Colonic mucosa (tissue), 4 donors: ENCODE results near the gene TCL1A. TPM values are rescaled to one million over a fixed set of nuclear protein-coding genes. Genes with fewer than 3 reads are reported as not detected.

Experiments used
- DNase-seq: peaks from one replicate; pipeline ENCODE4 v3.0.0-alpha.2; 2020
- H3K27ac ChIP-seq: fragments of 200-600 bp; one replicate; pipeline ENCODE4 v1.8.0; 2021
- H3K27me3 ChIP-seq: fragments of 200-600 bp; one replicate; pipeline ENCODE4 v1.8.0; 2021
- H3K36me3 ChIP-seq: fragments of 200-600 bp; one replicate; pipeline ENCODE4 v1.8.0; 2021
- H3K4me1 ChIP-seq: fragments of 200-600 bp; one replicate; pipeline ENCODE4 v1.8.0; 2021; ENCODE audit warnings: mild to moderate bottlenecking
- H3K4me3 ChIP-seq: fragments of 200-600 bp; one replicate; pipeline ENCODE4 v1.8.0; 2021
- H3K9ac ChIP-seq, 2 donors: one replicate each; pipeline ENCODE4 v1.7.0; 2013; ENCODE audit warnings: control low read depth in 2 of 2, low read depth in 2 of 2, low read length in 2 of 2
- H3K9me3 ChIP-seq: fragments of 200-600 bp; one replicate; pipeline ENCODE4 v1.8.0; 2021
- intact Hi-C: fragments of 100-400 bp; cut with DNase I; formaldehyde crosslinking; loops from one replicate; pipeline ENCODE4 v1.14.1; 2022
- total RNA-seq, 2 donors: library from RNA; stranded (reverse); fragmentation: NEBNext Ultra II Directional in 1 of 2; extraction: Animal tissue kit (Norgen Biotek cat#: 25700) in 1 of 2; gene quantifications; one replicate each; pipeline ENCODE4 v1.2.1, GENCODE V29; 2021
- TF ChIP-seq, protein P1 (sequence below): fragments of 200-600 bp; IDR thresholded peaks from one replicate; pipeline ENCODE4 v1.8.0; 2022; ENCODE audit warnings: antibody characterized with exemption, mild to moderate bottlenecking
- donor health status: healthy.
- donor health status: DM: no; HTN: no; CAD: no.
- donor health status: DM: no; HTN: no; CAD: no.

Gene TCL1A
- total RNA-seq, 2 donors from 2014 or later, result 0.57 TPM; not detected in 1

DNA sequence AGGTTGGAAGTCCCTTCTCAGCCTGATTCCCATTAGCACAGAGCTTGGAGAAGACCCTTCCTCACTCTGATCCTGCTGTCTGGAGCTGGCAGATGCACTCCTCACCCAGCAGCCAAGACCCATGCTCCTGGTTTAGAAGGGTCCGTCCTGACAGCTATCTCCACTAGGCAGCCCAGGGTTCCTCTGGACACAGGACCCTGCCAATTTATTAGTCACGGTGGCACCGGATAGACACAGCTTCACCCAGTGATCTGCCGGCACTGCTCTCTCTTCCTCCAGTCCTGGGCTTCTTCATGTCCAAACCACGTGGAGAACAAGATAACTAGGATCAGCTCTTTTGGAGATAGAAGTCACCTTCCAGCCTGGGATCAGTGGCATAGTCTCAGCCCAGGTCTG lies 53.9 kb downstream of the TCL1A start:
- TF ChIP-seq, protein P1, sequence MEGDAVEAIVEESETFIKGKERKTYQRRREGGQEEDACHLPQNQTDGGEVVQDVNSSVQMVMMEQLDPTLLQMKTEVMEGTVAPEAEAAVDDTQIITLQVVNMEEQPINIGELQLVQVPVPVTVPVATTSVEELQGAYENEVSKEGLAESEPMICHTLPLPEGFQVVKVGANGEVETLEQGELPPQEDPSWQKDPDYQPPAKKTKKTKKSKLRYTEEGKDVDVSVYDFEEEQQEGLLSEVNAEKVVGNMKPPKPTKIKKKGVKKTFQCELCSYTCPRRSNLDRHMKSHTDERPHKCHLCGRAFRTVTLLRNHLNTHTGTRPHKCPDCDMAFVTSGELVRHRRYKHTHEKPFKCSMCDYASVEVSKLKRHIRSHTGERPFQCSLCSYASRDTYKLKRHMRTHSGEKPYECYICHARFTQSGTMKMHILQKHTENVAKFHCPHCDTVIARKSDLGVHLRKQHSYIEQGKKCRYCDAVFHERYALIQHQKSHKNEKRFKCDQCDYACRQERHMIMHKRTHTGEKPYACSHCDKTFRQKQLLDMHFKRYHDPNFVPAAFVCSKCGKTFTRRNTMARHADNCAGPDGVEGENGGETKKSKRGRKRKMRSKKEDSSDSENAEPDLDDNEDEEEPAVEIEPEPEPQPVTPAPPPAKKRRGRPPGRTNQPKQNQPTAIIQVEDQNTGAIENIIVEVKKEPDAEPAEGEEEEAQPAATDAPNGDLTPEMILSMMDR, result no peak
- DNase-seq, result no peak
- H3K4me1 ChIP-seq, result no peaks in the 10 kb centered on the region
- no peaks in the 10 kb centered on the region for H3K27me3 ChIP-seq
- H3K36me3 ChIP-seq, result no peaks in the 10 kb centered on the region
- intact Hi-C loops, result no loop called here
- H3K9ac ChIP-seq, result no peak overlapping the region
- no peaks in the 10 kb centered on the region for H3K9me3 ChIP-seq
- H3K27ac ChIP-seq, result no peak overlapping the region
- no peak overlapping the region for H3K4me3 ChIP-seq

Other genes with a start within 250 kb of the TCL1A start
- 1 to 10 TPM; 7.3 to 9.5 TPM for gene SYNE3, start 197.5 kb downstream of the TCL1A start, total RNA-seq
- 10 to 100 TPM; 51.9 to 64.6 TPM for gene GLRX5, start 179.1 kb downstream of the TCL1A start, total RNA-seq
- gene TCL1B, start 27.7 kb downstream of the TCL1A start, total RNA-seq, result not detected
- gene TUNAR, start 162.7 kb upstream of the TCL1A start, total RNA-seq, result under 1 TPM; 0.07 to 0.11 TPM